Lung (tissue), 12 donors: ENCODE data around the gene MYMK. TPM values are rescaled to one million over a fixed set of nuclear protein-coding genes. Genes with fewer than 3 reads are reported as not detected.

Experiments used
- ATAC-seq: fragments of 200-7000 bp; cut with Tn5 transposase; one replicate; pipeline ENCODE4 v1.9.1; 2020; ENCODE audit warnings: moderate number of reproducible peaks; ENCODE audit not compliant: insufficient read depth, low FRiP score
- DNase-seq, 3 donors: peaks; one replicate each; pipeline ENCODE4 v3.0.0-alpha.2; 2013 to 2017
- H3K27ac ChIP-seq, 2 donors: one replicate each; pipeline ENCODE4 v1.5.1; 2013; ENCODE audit warnings: mild to moderate bottlenecking in 2 of 2, moderate library complexity in 2 of 2, control low read depth in 1 of 2, inconsistent platforms in 1 of 2, low read depth in 1 of 2, low read length in 1 of 2
- H3K27me3 ChIP-seq, 3 donors: one replicate each; pipeline ENCODE4 v1.5.1; 2013; ENCODE audit warnings: low read length in 2 of 3; ENCODE audit not compliant: control insufficient read depth in 3 of 3, insufficient read depth in 3 of 3
- H3K36me3 ChIP-seq, 4 donors: one replicate each; pipeline ENCODE4 v1.5.1; 2013; ENCODE audit warnings: low read length in 4 of 4, mild to moderate bottlenecking in 1 of 4, moderate library complexity in 1 of 4; ENCODE audit not compliant: control insufficient read depth in 4 of 4, insufficient read depth in 4 of 4
- H3K4me1 ChIP-seq, 5 donors: one replicate each; pipeline ENCODE4 v1.5.1; 2013; ENCODE audit warnings: low read length in 5 of 5, mild to moderate bottlenecking in 2 of 5, moderate library complexity in 1 of 5; ENCODE audit not compliant: control insufficient read depth in 5 of 5, insufficient read depth in 5 of 5
- H3K4me3 ChIP-seq: one replicate; pipeline ENCODE4 v1.5.1; 2013; ENCODE audit warnings: mild to moderate bottlenecking, control low read depth, moderate library complexity
- H3K9ac ChIP-seq, 2 donors: one replicate each; pipeline ENCODE4 v1.5.1; 2013; ENCODE audit warnings: low read length in 2 of 2, control low read depth in 1 of 2; ENCODE audit not compliant: insufficient read depth in 1 of 2
- H3K9me3 ChIP-seq, 4 donors: one replicate each; pipeline ENCODE4 v1.5.1; 2013; ENCODE audit warnings: low read length in 3 of 4, mild to moderate bottlenecking in 1 of 4, moderate library complexity in 1 of 4; ENCODE audit not compliant: control insufficient read depth in 4 of 4, insufficient read depth in 3 of 4
- CTCF ChIP-seq: IDR thresholded peaks from 2 replicates; pipeline ENCODE4 v1.5.1; 2012; ENCODE audit warnings: mild to moderate bottlenecking; ENCODE audit errors: control extremely low read depth, extremely low read depth
- WGBS, 2 donors: extraction: QIAGEN DNeasy Blood & Tissue Kit; methylation state at CpG; one replicate each; pipeline ENCODE4 v1.1.7; 2013; 5-methylcytosine and 5-hydroxymethylcytosine counted together
- polyA plus RNA-seq, 2 donors: library from polyadenylated mRNA; stranded (reverse); fragments of 200-250 nt; gene quantifications; one replicate each; pipeline ENCODE4 v1.2.1, GENCODE V29; 2013
- total RNA-seq, 2 donors: library from RNA; depleted of rRNA in 1 of 2; stranded (reverse); fragments of >200 nt in 1 of 2; gene quantifications; one replicate each; pipeline ENCODE4 v1.2.1, GENCODE V29; 2014 to 2021
- donor health status: control.
- donor health status: control.
- donor health status: Bipolar disorder and iron deficiency.
- donor health status: healthy.
- donor health status: DM: yes; HTN: yes; CAD: no.

Gene MYMK
- total and polyA plus RNA-seq, 4 donors, result not detected

GRCh38 chr9:133510926-133511505 lies 13.7 kb downstream of the MYMK start:
- Histone ChIP-seq H3K4me3 (no peak overlapping the region), H3K27ac (no peak overlapping the region), H3K36me3 (no peaks in the 10 kb centered on the region), H3K9me3 (peaks cover 0 to 3% (median 0%) of the 10 kb centered on the region in 4 donors), H3K4me1 (peaks cover 3 to 59% (median 14%) of the 10 kb centered on the region in 5 donors), H3K27me3 (no peaks in the 10 kb centered on the region), H3K9ac (no peak overlapping the region)
- DNase-seq (no peak), ATAC-seq (no peak)
- no peak for TF ChIP-seq CTCF
- 93 to 97% methylated on average over 27 of the region's 27 CpGs for WGBS, 2 donors

GRCh38 chr9:133509179-133510083 lies 15.3 kb downstream of the MYMK start:
- H3K27ac ChIP-seq, result no peak overlapping the region

GRCh38 chr9:133508046-133508445 lies 16.7 kb downstream of the MYMK start:
- no peaks in the 10 kb centered on the region for H3K27me3 ChIP-seq
- peaks cover 0 to 3% (median 0%) of the 10 kb centered on the region in 4 donors for H3K9me3 ChIP-seq
- H3K36me3 ChIP-seq, result no peaks in the 10 kb centered on the region
- no peak overlapping the region for H3K4me3 ChIP-seq
- H3K27ac ChIP-seq, result no peak overlapping the region
- no peak overlapping the region for H3K9ac ChIP-seq
- WGBS, 2 donors, result 86 to 95% methylated on average over 8 of the region's 8 CpGs
- TF ChIP-seq CTCF, result no peak
- DNase-seq, result no peak
- peaks cover 0 to 43% (median 13%) of the 10 kb centered on the region in 5 donors for H3K4me1 ChIP-seq
- ATAC-seq, result no peak

More at GRCh38 chr9:133509179-133510083, 15.3 kb downstream of the MYMK start:
- Histone ChIP-seq H3K9ac (no peak overlapping the region), H3K27me3 (no peaks in the 10 kb centered on the region), H3K4me3 (no peak overlapping the region), H3K9me3 (peaks cover 0 to 3% (median 0%) of the 10 kb centered on the region in 4 donors), H3K4me1 (peaks cover 0 to 55% (median 17%) of the 10 kb centered on the region in 5 donors), H3K36me3 (no peaks in the 10 kb centered on the region)
- 7 to 8% methylated on average over 26 of the region's 26 CpGs for WGBS, 2 donors
- DNase-seq (peak; percentile 70 to 84 (median 71)), ATAC-seq (no peak)
- no peak for TF ChIP-seq CTCF
